ENCODE measurements around the gene HTR3A.
A peak's percentile ranks its signal among the peaks of the same experiment; 100 is the strongest.

DNA sequence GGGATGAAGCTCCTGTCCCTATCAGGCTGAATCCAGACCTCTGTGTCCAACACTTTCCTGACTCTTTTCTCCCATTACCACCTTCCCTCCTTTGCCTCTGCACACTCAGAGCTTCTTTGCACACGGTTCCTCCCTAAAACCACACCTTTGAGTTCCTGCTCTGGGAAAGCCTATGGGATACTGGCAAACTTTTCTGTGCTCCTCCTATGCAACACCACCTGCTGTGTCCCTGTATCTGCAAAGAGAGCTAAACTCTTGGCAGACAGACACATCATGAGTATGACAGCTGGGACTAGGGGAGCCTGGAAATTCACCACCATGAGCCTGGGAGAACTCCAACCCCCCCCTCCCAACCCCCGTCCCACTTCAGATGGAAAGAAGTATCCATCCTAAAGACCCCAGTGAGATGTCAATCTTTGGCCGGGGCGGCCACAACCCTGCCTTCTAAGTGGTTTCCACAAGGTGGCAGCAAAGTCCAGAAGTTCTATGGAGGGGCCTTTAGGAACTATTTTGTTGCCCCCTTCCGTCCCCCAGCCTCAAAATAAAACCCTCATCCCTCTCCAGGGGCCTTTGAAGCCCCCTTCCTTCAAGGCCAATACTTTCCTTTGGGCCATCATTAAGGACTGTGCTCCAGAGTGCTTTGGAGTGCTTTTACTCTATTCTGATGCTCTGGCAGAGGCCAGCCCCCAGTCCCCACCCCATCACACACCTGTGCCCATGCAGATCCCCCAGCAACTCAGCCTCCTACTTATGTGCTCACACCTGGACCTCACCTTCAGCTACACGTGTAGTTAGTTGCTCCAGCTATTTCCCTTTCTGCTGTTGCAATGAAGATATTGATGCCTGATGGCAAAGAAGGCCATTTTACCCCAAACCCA, 19.4 kb downstream of the HTR3A start:
- TF ChIP-seq POLR2AphosphoS5 (IDR thresholded peaks at IDR 0.05) (no peak), POLR2A (IDR thresholded peaks at IDR 0.05; ENCODE audit: low read depth) (no peak), CTCF (IDR thresholded peaks at IDR 0.05) (peak; percentile 65 to 79 (median 67))

Measured in esophagus muscularis mucosa (tissue), 3 donors.